ENCODE data around the gene TBC1D10A.

Gene TBC1D10A

GRCh38 chr22:30289980-30290313, 36.8 kb downstream of the TBC1D10A start:
- Histone ChIP-seq H3K36me3 (ENCODE audit: insufficient read depth, low read length) (no peaks in the 10 kb centered on the region), H3K4me1 (ENCODE audit: control insufficient read depth, insufficient read depth, low read length, unreplicated experiment) (peaks cover 28% of the 10 kb centered on the region), H3K79me2 (ENCODE audit: control insufficient read depth, insufficient read depth, low read length, unreplicated experiment) (no peaks in the 10 kb centered on the region), H3K27me3 (ENCODE audit: insufficient read depth, low read length) (no peaks in the 10 kb centered on the region), H3K4me3 (ENCODE audit: low read depth, low read length) (peak overlapping the region; percentile 86), H3K27ac (ENCODE audit: low read depth, low read length) (peak overlapping the region; percentile 56; the same call in 1 of the 2 replicates), H2AFZ (ENCODE audit: low read length, unreplicated experiment) (no peak overlapping the region)

DNA sequence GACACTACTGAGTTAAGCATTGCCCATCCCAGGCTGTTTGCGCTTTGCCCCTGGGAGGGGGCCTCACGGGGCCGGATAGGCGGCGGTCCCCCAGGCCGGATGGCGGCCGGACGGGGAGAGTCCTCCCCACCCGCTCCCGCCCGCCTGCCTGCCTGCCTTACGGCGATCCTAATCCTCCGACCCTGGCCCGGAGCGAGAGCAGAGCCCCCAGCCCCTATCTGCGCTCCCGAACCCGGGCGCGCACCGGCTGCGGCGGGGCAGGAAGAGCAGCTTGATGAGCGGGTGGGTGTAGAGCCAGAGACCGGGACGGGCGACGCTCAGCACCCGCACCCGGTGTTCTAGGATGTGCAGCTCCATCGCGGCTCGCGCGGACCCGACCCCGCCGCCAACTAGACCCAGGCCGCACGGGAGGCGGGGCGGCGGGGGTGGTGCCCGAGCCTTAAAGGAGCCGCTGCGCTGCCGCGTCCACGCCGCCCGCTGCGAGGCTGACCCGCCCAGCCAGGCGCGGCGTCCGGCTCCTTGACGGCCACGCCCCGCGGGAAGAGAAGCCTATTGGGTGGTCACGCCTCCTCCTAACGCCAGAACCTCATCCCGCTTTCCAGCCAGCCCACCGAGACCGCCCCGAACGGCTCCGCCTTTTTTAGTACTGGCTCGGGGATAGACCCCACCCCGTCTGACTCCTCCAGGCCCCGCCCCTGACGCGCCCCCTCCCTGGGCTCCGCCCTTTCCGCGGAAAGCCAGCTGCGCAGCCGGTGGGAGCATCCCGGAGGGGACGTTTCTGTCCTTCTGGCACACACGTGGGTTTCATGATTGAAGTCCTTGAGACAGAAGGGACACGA, 37.4 kb downstream of the TBC1D10A start, which contains the start of gene CASTOR1:
Gene CASTOR1, minus strand, starts transcription at position 365 of the 839 bp plus-strand sequence. Its CDS starts 8 bp downstream, at position 357.
- Histone ChIP-seq H3K27me3 (ENCODE audit: insufficient read depth, low read length) (no peaks in the 10 kb centered on the region), H3K36me3 (ENCODE audit: insufficient read depth, low read length) (no peaks in the 10 kb centered on the region), H3K4me1 (ENCODE audit: control insufficient read depth, insufficient read depth, low read length, unreplicated experiment) (peaks cover 28% of the 10 kb centered on the region), H3K4me3 (ENCODE audit: low read depth, low read length) (peak within 1 kb of the TSS; percentile 86), H3K27ac (ENCODE audit: low read depth, low read length) (peak within 1 kb of the TSS; percentile 56; the same call in 1 of the 2 replicates), H2AFZ (ENCODE audit: low read length, unreplicated experiment) (peak within 1 kb of the TSS; percentile 81), H3K79me2 (ENCODE audit: control insufficient read depth, insufficient read depth, low read length, unreplicated experiment) (no peaks in the 10 kb centered on the region)

- H3K4me3 ChIP-seq (ENCODE audit: low read depth, low read length) = peak overlapping the region; percentile 86
- no peak overlapping the region for H2AFZ ChIP-seq (ENCODE audit: low read length, unreplicated experiment)
- peaks cover 28% of the 10 kb centered on the region for H3K4me1 ChIP-seq (ENCODE audit: control insufficient read depth, insufficient read depth, low read length, unreplicated experiment)
- H3K79me2 ChIP-seq (ENCODE audit: control insufficient read depth, insufficient read depth, low read length, unreplicated experiment) = no peaks in the 10 kb centered on the region
- 0 out of 2 replicates have a peak overlapping the region, but pooled peaks have one; percentile 29 for H3K27ac ChIP-seq (ENCODE audit: low read depth, low read length)
- H3K27me3 ChIP-seq (ENCODE audit: insufficient read depth, low read length) = no peaks in the 10 kb centered on the region
- H3K36me3 ChIP-seq (ENCODE audit: insufficient read depth, low read length) = no peaks in the 10 kb centered on the region
Observed at GRCh38 chr22:30288419-30289140, 38.2 kb downstream of the TBC1D10A start.

GRCh38 chr22:30287648-30288418, 38.9 kb downstream of the TBC1D10A start:
- Histone ChIP-seq H3K79me2 (ENCODE audit: control insufficient read depth, insufficient read depth, low read length, unreplicated experiment) (no peaks in the 10 kb centered on the region), H3K27ac (ENCODE audit: low read depth, low read length) (0 out of 2 replicates have a peak overlapping the region, but pooled peaks have one; percentile 29), H3K27me3 (ENCODE audit: insufficient read depth, low read length) (no peaks in the 10 kb centered on the region), H3K36me3 (ENCODE audit: insufficient read depth, low read length) (no peaks in the 10 kb centered on the region), H2AFZ (ENCODE audit: low read length, unreplicated experiment) (no peak overlapping the region), H3K4me3 (ENCODE audit: low read depth, low read length) (peak overlapping the region; percentile 86), H3K4me1 (ENCODE audit: control insufficient read depth, insufficient read depth, low read length, unreplicated experiment) (peaks cover 28% of the 10 kb centered on the region)

DNA sequence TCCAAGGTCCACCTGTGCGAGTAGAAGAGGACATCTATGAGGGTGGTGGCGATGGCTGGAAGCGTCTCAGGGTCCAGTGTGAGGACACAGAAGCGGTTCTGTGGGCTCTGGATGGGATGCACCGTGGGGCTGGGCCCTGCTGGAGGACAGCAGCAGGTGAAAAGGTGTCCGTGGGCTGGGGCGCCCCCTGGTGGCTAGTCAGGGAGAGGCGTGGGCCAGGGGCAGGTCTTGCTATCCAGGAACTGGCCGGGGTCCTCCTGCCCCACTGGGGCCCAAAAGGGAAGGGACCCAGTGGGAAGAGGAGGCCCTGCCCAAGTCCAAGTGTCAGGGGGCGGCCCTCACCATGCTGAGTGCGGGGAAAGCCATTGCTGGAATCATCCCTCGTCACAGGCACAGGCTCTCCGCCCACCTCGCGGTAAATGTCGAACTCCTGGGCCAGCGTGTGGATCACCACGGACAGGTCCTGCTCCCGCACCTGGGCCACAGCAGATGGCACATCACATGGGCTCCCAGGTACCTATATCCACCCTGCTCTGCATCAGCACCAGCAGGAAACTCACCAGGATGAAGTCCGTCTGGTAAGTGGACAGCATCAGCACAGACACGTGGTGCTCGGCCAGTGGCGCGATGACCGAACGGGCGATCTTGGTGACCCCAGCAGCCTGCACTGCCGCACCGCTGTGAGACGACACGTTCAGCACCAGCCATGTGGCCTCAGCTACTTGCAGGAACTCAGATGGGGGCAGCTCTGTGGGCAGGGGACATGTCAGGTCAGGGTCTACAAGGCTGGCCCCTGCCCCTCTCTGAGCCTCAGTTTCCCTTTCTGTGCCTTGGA, 39.7 kb downstream of the TBC1D10A start:
- Histone ChIP-seq H2AFZ (ENCODE audit: low read length, unreplicated experiment) (no peak overlapping the region), H3K36me3 (ENCODE audit: insufficient read depth, low read length) (no peaks in the 10 kb centered on the region), H3K4me3 (ENCODE audit: low read depth, low read length) (no peak overlapping the region), H3K79me2 (ENCODE audit: control insufficient read depth, insufficient read depth, low read length, unreplicated experiment) (no peaks in the 10 kb centered on the region), H3K27ac (ENCODE audit: low read depth, low read length) (no peak overlapping the region), H3K27me3 (ENCODE audit: insufficient read depth, low read length) (no peaks in the 10 kb centered on the region), H3K4me1 (ENCODE audit: control insufficient read depth, insufficient read depth, low read length, unreplicated experiment) (peaks cover 28% of the 10 kb centered on the region)

DNA sequence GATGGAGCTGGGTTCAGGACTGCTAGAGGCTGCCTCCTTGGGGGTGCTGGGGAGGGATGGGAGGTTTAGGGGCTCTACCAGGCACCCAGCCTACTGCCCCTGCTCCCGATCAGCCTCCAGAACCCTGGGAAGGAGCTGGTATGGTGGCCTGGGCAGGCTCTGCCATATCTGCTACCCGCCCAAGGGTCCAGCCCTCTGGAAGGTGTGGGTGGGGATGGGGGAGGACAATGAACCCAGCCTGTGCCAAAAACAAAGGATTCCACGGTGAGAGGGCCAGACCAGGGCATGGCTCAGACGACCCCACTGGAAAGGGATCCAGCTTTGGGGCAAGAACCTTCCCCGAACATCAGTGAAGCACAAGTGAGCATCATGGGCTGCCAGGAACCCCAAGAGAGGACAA, 40.4 kb downstream of the TBC1D10A start:
- H3K27me3 ChIP-seq (ENCODE audit: insufficient read depth, low read length) = no peaks in the 10 kb centered on the region
- no peak overlapping the region for H3K4me3 ChIP-seq (ENCODE audit: low read depth, low read length)
- no peaks in the 10 kb centered on the region for H3K36me3 ChIP-seq (ENCODE audit: insufficient read depth, low read length)
- H3K27ac ChIP-seq (ENCODE audit: low read depth, low read length) = no peak overlapping the region
- peaks cover 22% of the 10 kb centered on the region for H3K4me1 ChIP-seq (ENCODE audit: control insufficient read depth, insufficient read depth, low read length, unreplicated experiment)
- no peaks in the 10 kb centered on the region for H3K79me2 ChIP-seq (ENCODE audit: control insufficient read depth, insufficient read depth, low read length, unreplicated experiment)
- no peak overlapping the region for H2AFZ ChIP-seq (ENCODE audit: low read length, unreplicated experiment)

- no peaks in the 10 kb centered on the region for H3K27me3 ChIP-seq (ENCODE audit: insufficient read depth, low read length)
- no peaks in the 10 kb centered on the region for H3K36me3 ChIP-seq (ENCODE audit: insufficient read depth, low read length)
- H3K4me3 ChIP-seq (ENCODE audit: low read depth, low read length) = no peak overlapping the region
- no peak overlapping the region for H3K27ac ChIP-seq (ENCODE audit: low read depth, low read length)
- no peak overlapping the region for H2AFZ ChIP-seq (ENCODE audit: low read length, unreplicated experiment)
- no peaks in the 10 kb centered on the region for H3K79me2 ChIP-seq (ENCODE audit: control insufficient read depth, insufficient read depth, low read length, unreplicated experiment)
- peaks cover 17% of the 10 kb centered on the region for H3K4me1 ChIP-seq (ENCODE audit: control insufficient read depth, insufficient read depth, low read length, unreplicated experiment)
Observed at GRCh38 chr22:30285846-30286200, 40.9 kb downstream of the TBC1D10A start.

GRCh38 chr22:30285176-30285845, 41.4 kb downstream of the TBC1D10A start:
- no peak overlapping the region for H3K4me3 ChIP-seq (ENCODE audit: low read depth, low read length)
- no peak overlapping the region for H2AFZ ChIP-seq (ENCODE audit: low read length, unreplicated experiment)
- no peak overlapping the region for H3K27ac ChIP-seq (ENCODE audit: low read depth, low read length)
- H3K79me2 ChIP-seq (ENCODE audit: control insufficient read depth, insufficient read depth, low read length, unreplicated experiment) = no peaks in the 10 kb centered on the region
- H3K36me3 ChIP-seq (ENCODE audit: insufficient read depth, low read length) = no peaks in the 10 kb centered on the region
- no peaks in the 10 kb centered on the region for H3K27me3 ChIP-seq (ENCODE audit: insufficient read depth, low read length)
- H3K4me1 ChIP-seq (ENCODE audit: control insufficient read depth, insufficient read depth, low read length, unreplicated experiment) = peaks cover 11% of the 10 kb centered on the region

GRCh38 chr22:30284666-30285065, 42.1 kb downstream of the TBC1D10A start:
- H2AFZ ChIP-seq (ENCODE audit: low read length, unreplicated experiment) = no peak overlapping the region
- H3K4me1 ChIP-seq (ENCODE audit: control insufficient read depth, insufficient read depth, low read length, unreplicated experiment) = peaks cover 5% of the 10 kb centered on the region
- H3K27ac ChIP-seq (ENCODE audit: low read depth, low read length) = no peak overlapping the region

More at GRCh38 chr22:30284666-30285065, 42.1 kb downstream of the TBC1D10A start:
- H3K79me2 ChIP-seq (ENCODE audit: control insufficient read depth, insufficient read depth, low read length, unreplicated experiment) = no peaks in the 10 kb centered on the region
- no peaks in the 10 kb centered on the region for H3K36me3 ChIP-seq (ENCODE audit: insufficient read depth, low read length)
- H3K4me3 ChIP-seq (ENCODE audit: low read depth, low read length) = no peak overlapping the region
- H3K27me3 ChIP-seq (ENCODE audit: insufficient read depth, low read length) = no peaks in the 10 kb centered on the region
